RKO (cell line): ENCODE data around the gene LRIT2.

Source experiments
- DNase-seq: peaks from one replicate; pipeline ENCODE4 v3.0.0-alpha.2; 2016; ENCODE audit warnings: low spot score

Gene LRIT2

GRCh38 chr10:84241185-84241790, 15.9 kb upstream of the LRIT2 start, which contains the start of gene LRIT1:
Gene LRIT1 (minus strand): TSS chr10:84241546. CDS start chr10:84241439, 107 bp downstream.
- DNase-seq: no peak

DNA sequence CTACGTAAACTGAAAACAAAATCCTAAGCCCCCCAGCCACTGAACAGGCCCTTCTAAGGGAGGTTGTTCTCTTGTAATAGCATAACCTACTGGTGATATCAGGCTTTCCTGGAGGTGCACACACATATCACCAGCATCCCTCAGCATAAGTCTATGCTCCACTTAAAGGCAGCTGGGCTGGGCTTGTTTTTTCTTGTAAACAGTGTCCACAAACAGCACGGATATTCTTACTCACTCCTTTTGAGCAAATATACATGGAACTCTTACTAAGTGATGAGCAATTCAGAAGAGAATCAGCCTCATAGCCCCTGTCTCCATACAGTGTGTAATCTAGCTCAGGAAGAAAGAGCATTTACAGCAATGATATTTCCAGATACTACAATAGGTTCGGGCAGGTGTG, 13.6 kb upstream of the LRIT2 start:
- DNase-seq: no peak

GRCh38 chr10:84237199-84238051, 12.1 kb upstream of the LRIT2 start:
- no peak for DNase-seq

DNA sequence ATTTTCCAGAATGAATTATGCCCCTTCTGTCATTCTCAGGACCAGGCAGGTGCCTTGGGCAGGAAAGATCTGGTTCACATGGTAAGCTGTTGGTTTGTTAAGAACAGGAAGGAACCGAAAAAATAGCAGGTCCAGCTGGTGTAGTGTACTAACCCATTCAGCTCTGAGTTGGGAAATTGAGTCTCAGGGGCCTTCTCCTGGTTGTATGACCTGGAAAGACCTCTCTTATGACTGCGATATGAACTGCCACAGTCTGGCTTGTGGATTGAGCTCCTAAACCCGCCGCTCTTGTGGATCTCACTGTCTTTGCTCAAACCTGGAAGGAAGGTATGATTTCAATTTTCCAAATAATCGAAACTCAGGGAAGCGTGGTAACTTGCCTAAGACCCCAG, 11.5 kb upstream of the LRIT2 start:
- DNase-seq: no peak

DNA sequence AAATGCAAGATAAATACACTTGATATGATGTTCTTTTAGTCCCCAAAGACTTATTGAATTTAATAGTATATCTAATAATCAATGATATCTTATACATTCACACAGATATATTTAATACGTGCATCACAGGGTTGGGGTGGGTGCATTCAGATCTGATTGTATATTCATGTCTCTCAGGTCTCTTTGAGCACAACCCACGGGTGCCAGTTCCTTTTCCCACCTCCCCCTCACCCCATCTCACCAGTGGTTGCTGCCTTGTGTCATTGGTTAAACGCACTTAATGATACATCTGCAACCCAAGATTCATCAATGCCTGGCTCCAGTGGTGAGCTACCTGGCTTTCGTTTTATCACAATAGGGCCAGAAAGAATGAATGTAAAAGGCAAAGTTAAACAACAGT, 9.8 kb upstream of the LRIT2 start:
- DNase-seq: no peak

GRCh38 chr10:84234479-84234878, 9.1 kb upstream of the LRIT2 start:
- no peak for DNase-seq

DNA sequence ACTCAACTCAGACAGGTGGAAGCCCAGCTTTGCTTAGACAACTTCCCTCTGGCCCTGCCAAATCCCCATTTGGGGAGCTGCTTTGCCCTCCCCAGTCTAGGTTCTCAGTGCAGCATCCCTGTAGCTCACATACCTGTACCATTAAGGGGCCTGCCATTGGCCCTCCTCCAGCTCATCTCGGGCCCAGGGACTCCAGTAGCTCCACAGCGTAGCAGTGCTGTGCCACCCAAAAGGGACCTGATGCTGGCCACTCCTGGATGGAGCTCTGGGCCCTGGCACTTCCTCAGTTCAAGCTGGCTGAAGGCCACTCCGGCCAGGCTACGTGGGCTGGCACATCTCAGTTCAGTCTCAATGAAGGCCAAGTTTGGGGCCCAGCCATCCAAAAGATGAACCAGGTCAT, 8.6 kb upstream of the LRIT2 start:
- DNase-seq: no peak

DNA sequence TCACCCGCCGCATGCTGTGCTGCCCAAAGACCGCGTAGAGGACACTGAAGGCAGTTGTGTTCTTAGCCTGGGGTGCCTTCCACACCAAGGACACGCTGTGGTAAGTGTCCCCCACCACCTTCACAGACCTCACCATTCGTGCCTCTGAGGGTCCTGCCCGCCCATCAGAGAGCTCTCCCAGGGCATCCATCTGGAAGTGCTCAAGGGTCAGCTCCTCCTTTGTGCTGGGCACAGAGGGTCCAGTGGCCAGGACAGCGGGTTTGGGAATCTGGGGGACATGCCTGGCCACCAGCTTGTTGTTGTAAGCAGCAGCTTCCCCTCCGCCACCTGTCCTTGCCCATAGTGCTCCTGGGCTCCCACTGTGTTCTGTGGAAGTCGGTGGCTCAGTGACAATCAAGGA, 7.0 kb upstream of the LRIT2 start:
- no peak for DNase-seq

- DNase-seq: no peak
These were observed 5.0 kb upstream of the LRIT2 start for GRCh38 chr10:84230359-84230758.

- no peak for DNase-seq
These were observed 2.5 kb upstream of the LRIT2 start for GRCh38 chr10:84227810-84228209.

GRCh38 chr10:84226616-84227015, 1.3 kb upstream of the LRIT2 start:
- DNase-seq: no peak

GRCh38 chr10:84224411-84225028, 824 bp downstream of the LRIT2 start:
- DNase-seq: no peak

DNA sequence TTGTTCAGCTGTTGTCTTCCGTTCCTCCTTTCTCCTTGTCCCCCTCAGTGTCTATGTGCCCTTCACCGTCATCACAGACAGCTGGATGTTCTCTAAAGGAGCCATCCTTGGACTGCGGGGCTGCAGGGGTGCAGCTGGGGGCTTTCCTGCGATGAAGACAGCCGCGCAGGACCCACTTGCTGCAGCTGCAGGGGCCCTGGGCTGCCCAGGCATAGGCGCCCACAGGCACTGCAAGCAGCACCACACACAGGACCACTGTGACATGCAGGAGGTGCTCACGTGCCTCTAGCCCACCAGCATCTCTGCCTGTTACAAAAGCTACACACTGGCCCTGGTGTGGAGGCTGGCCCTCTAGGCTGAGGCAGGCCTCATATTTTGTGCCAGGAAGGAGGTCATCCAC, 3.4 kb downstream of the LRIT2 start:
- no peak for DNase-seq

DNA sequence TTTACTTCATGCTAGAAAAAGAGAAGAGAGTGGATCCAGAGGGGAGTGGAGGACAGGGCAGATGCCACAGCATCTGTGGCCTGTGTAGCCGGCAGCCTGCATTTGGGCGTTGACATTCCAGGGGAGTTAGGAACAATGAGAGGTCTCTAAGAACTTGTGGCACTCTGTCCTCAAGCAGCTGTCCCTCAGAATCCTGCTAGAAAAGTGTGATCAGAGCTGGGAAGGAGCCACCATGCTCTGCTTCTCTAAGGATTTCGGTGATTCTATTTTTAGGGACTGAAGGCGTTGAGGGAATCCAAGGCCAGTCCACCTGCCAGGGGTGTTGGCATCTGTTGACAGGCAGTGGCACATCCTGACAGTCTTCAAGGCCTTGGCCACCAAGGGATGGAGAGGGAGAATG, 7.6 kb downstream of the LRIT2 start:
- DNase-seq: no peak

DNA sequence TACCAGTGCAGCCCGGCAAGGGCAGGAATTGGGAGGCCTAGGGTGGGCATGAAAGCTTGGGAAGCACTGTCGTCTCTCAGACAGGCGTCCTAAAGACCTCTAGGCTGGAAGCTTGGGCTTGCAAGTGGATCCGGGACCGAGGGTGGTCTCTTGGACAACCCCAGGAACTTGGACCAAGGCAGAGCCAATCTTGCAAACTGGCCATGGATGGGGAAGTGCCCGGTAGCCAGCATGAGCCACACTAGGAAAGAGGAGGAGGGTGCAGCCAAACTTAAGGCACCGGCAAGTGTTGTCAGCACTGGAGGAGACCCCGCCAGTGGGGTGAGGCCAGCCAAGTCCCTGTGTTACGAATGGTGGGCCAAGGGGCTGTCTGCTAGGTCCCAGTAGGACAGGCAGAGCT, 8.5 kb downstream of the LRIT2 start:
- no peak for DNase-seq

- no peak for DNase-seq
These were observed 10.6 kb downstream of the LRIT2 start for GRCh38 chr10:84214612-84215235.

DNA sequence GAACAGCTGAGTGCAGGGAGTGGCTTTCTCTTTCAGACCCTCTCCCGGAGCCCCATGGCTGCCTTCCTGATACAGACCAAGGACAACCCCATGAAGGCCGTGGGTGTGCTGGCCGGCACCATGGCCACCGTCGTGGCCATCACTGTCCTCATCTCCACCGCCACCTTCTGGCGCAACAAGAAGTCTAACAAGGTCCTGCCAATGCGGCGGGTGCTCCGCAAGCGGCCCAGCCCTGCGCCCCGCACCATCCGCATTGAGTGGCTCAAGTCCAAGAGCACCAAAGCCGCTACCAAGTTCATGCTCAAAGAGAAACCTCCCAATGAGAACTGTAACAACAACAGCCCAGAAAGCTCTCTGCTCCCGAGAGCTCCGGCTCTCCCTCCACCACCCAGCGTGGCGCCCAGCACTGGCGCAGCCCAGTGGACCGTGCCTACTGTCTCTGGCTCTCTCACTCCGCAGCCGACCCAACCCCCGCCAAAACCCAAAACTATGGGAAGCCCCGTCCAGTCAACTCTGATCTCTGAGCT, 11.2 kb downstream of the LRIT2 start:
- no peak for DNase-seq

- DNase-seq: no peak
These were observed 12.3 kb downstream of the LRIT2 start for GRCh38 chr10:84213076-84213475.

DNA sequence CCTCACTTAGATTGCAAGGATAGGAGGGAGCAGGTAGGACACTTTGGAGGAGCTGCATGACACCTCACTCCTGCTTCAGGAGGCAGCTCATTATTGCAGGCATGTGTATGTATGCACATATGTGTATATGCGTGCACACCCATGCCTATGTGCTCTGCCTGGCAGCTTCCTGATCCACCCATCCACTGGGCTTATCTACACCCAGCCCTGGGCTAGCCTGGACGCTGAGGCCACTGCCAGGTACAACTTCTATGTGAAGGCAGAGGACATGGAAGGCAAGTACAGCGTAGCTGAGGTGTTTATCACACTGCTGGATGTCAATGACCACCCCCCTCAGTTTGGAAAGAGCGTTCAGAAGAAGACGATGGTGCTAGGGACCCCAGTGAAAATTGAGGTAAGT, 13.3 kb downstream of the LRIT2 start:
- DNase-seq: no peak

- DNase-seq: no peak
These were observed 13.8 kb downstream of the LRIT2 start for GRCh38 chr10:84211566-84211965.

- no peak for DNase-seq
These were observed 17.3 kb downstream of the LRIT2 start for GRCh38 chr10:84208023-84208422.

GRCh38 chr10:84205853-84206525, 19.4 kb downstream of the LRIT2 start:
- DNase-seq: no peak
